DOHH2 (cell line): ENCODE results near the gene DDX49.

ENCODE experiments used
- H3F3A ChIP-seq: fragments of 200-600 bp; sonication (generic), shearing (Covaris generic); 2 replicates; pipeline ENCODE4 v1.6.0; 2016; ENCODE audit warnings: antibody characterized with exemption, mild to moderate bottlenecking; ENCODE audit not compliant: control insufficient read depth, insufficient read depth
- H3K27ac ChIP-seq: fragments of 200-600 bp; sonication (generic); 2 replicates; pipeline ENCODE4 v1.5.1; 2014; ENCODE audit warnings: low read depth, mild to moderate bottlenecking, low read length, moderate library complexity
- H3K27me3 ChIP-seq: fragments of 200-600 bp; sonication (generic); 2 replicates; pipeline ENCODE4 v1.6.1; 2014; ENCODE audit warnings: mild to moderate bottlenecking, low read length, mixed read lengths; ENCODE audit not compliant: control insufficient read depth
- H3K36me3 ChIP-seq: fragments of 200-600 bp; sonication (generic); 2 replicates; pipeline ENCODE4 v1.6.1; 2014; ENCODE audit warnings: mild to moderate bottlenecking, low read length, moderate library complexity, mixed read lengths; ENCODE audit not compliant: control insufficient read depth
- H3K4me1 ChIP-seq: fragments of 200-600 bp; sonication (generic); 2 replicates; pipeline ENCODE4 v1.6.1; 2014; ENCODE audit warnings: mild to moderate bottlenecking, low read length, mixed read lengths; ENCODE audit not compliant: control insufficient read depth
- H3K4me2 ChIP-seq: fragments of 200-600 bp; sonication (generic); 2 replicates; pipeline ENCODE4 v1.6.0; 2014; ENCODE audit warnings: mild to moderate bottlenecking, low read length, moderate library complexity
- H3K4me3 ChIP-seq: fragments of 200-600 bp; sonication (generic); 2 replicates; pipeline ENCODE4 v1.5.1; 2014; ENCODE audit warnings: mild to moderate bottlenecking, low read length, mixed read lengths
- H3K79me2 ChIP-seq: fragments of 200-600 bp; sonication (generic); 2 replicates; pipeline ENCODE4 v1.6.1; 2014; ENCODE audit warnings: mild to moderate bottlenecking, low read length, mixed read lengths; ENCODE audit not compliant: control insufficient read depth
- H3K9me2 ChIP-seq: fragments of 200-600 bp; sonication (generic); replicated peaks from 2 replicates; pipeline ENCODE4 v1.6.1; 2014; ENCODE audit warnings: mild to moderate bottlenecking, low read length, mixed read lengths; ENCODE audit not compliant: control insufficient read depth
- H3K9me3 ChIP-seq: fragments of 200-600 bp; sonication (generic); 2 replicates; pipeline ENCODE4 v1.6.1; 2014; ENCODE audit warnings: antibody characterized with exemption, low read length, mixed read lengths; ENCODE audit not compliant: control insufficient read depth, insufficient read depth
- H4K20me1 ChIP-seq: fragments of 200-600 bp; sonication (generic); 2 replicates; pipeline ENCODE4 v1.6.0; 2014; ENCODE audit warnings: low read depth, mild to moderate bottlenecking, antibody characterized with exemption, low read length, moderate library complexity; ENCODE audit not compliant: control insufficient read depth, insufficient read depth
- CTCF ChIP-seq: fragments of 200-600 bp; sonication (generic); IDR thresholded peaks from one replicate; pipeline ENCODE4 v1.5.1; 2014; ENCODE audit warnings: antibody characterized with exemption, mild to moderate bottlenecking, low read depth, low read length; ENCODE audit not compliant: poor library complexity, severe bottlenecking
- EZH2phosphoT487 ChIP-seq: fragments of 200-600 bp; sonication (generic); IDR thresholded peaks from 2 replicates; pipeline ENCODE4 v1.6.1; 2017; ENCODE audit warnings: borderline replicate concordance, mild to moderate bottlenecking, antibody characterized with exemption, low read length, moderate library complexity, mixed read lengths

DDX49 gene

GRCh38 chr19:18924684-18925213 lies 5.2 kb downstream of the DDX49 start:
- no peaks in the 10 kb centered on the region for H3K27me3 ChIP-seq
- H3F3A ChIP-seq, result no peaks in the 10 kb centered on the region
- H3K9me3 ChIP-seq, result no peaks in the 10 kb centered on the region
- H3K4me2 ChIP-seq, result no peak overlapping the region
- no peaks in the 10 kb centered on the region for H3K9me2 ChIP-seq
- H3K36me3 ChIP-seq, result peaks cover 61% of the 10 kb centered on the region
- no peak overlapping the region for H3K27ac ChIP-seq
- no peaks in the 10 kb centered on the region for H4K20me1 ChIP-seq
- peaks cover 7% of the 10 kb centered on the region for H3K4me1 ChIP-seq
- no peak overlapping the region for H3K4me3 ChIP-seq
- H3K79me2 ChIP-seq, result peaks cover 20% of the 10 kb centered on the region
- TF ChIP-seq EZH2phosphoT487 (no peak), CTCF (no peak)

GRCh38 chr19:18928018-18928805 lies 8.7 kb downstream of the DDX49 start:
- H3K9me3 ChIP-seq, result no peaks in the 10 kb centered on the region
- H4K20me1 ChIP-seq, result 0 out of 2 replicates have a peak, but pooled peaks cover 3% of the 10 kb centered on the region
- H3K9me2 ChIP-seq, result no peaks in the 10 kb centered on the region
- peaks cover 12% of the 10 kb centered on the region for H3K4me1 ChIP-seq
- TF ChIP-seq EZH2phosphoT487, result no peak
- no peak for TF ChIP-seq CTCF
- peaks cover 34% of the 10 kb centered on the region for H3K36me3 ChIP-seq
- peaks cover 4% of the 10 kb centered on the region; the same call in 1 of the 2 replicates for H3K27me3 ChIP-seq
- H3K79me2 ChIP-seq, result no peaks in the 10 kb centered on the region
- no peak overlapping the region for H3K27ac ChIP-seq
- H3K4me2 ChIP-seq, result no peak overlapping the region
- no peak overlapping the region for H3K4me3 ChIP-seq
- peaks cover 3% of the 10 kb centered on the region; the same call in 1 of the 2 replicates for H3F3A ChIP-seq

GRCh38 chr19:18929311-18929710 lies 9.8 kb downstream of the DDX49 start:
- Histone ChIP-seq H3K36me3 (peaks cover 26% of the 10 kb centered on the region), H4K20me1 (0 out of 2 replicates have a peak, but pooled peaks cover 3% of the 10 kb centered on the region), H3F3A (peaks cover 3% of the 10 kb centered on the region; the same call in 1 of the 2 replicates), H3K27me3 (peaks cover 5% of the 10 kb centered on the region; the same call in 1 of the 2 replicates), H3K27ac (no peak overlapping the region), H3K9me3 (no peaks in the 10 kb centered on the region), H3K79me2 (no peaks in the 10 kb centered on the region), H3K4me3 (no peak overlapping the region), H3K9me2 (no peaks in the 10 kb centered on the region), H3K4me1 (peaks cover 12% of the 10 kb centered on the region), H3K4me2 (no peak overlapping the region)
- no peak for TF ChIP-seq EZH2phosphoT487
- TF ChIP-seq CTCF, result no peak
